NOMO-1 treated with DMSO at 0.1 percent for 48 hours (cell line): ENCODE data around the gene CHRNA9.

Experiments used
- DNase-seq: peaks from one replicate; lab custom pipeline; 2025; ENCODE audit not compliant: unreplicated experiment; lab: John Stamatoyannopoulos, UW

Gene CHRNA9

GRCh38 chr4:40337051-40337450, 1.9 kb downstream of the CHRNA9 start:
- no peak for DNase-seq

- DNase-seq, result no peak
Measured at GRCh38 chr4:40337523-40337922, 2.4 kb downstream of the CHRNA9 start.

- DNase-seq, result no peak
Measured at GRCh38 chr4:40340030-40340429, 4.9 kb downstream of the CHRNA9 start.

GRCh38 chr4:40347472-40347871, 12.3 kb downstream of the CHRNA9 start:
- no peak for DNase-seq

- no peak for DNase-seq
Measured at GRCh38 chr4:40348000-40348399, 12.9 kb downstream of the CHRNA9 start.

GRCh38 chr4:40349561-40350198, 14.5 kb downstream of the CHRNA9 start:
- DNase-seq, result no peak

GRCh38 chr4:40350627-40351227, 15.6 kb downstream of the CHRNA9 start:
- DNase-seq, result no peak

- no peak for DNase-seq
Measured at GRCh38 chr4:40354158-40354557, 19.0 kb downstream of the CHRNA9 start.

GRCh38 chr4:40355131-40355530, 20.0 kb downstream of the CHRNA9 start:
- DNase-seq, result no peak

- DNase-seq, result no peak
Measured at GRCh38 chr4:40357738-40358137, 22.6 kb downstream of the CHRNA9 start.

- no peak for DNase-seq
Measured at GRCh38 chr4:40361338-40361737, 26.2 kb downstream of the CHRNA9 start.

- no peak for DNase-seq
Measured at GRCh38 chr4:40363382-40363920, 28.3 kb downstream of the CHRNA9 start.

- DNase-seq, result no peak
Measured at GRCh38 chr4:40363945-40364344, 28.8 kb downstream of the CHRNA9 start.

- DNase-seq, result no peak
Measured at GRCh38 chr4:40365766-40366165, 30.6 kb downstream of the CHRNA9 start.

- no peak for DNase-seq
Measured at GRCh38 chr4:40367451-40367850, 32.3 kb downstream of the CHRNA9 start.

- no peak for DNase-seq
Measured at GRCh38 chr4:40369437-40370274, 34.5 kb downstream of the CHRNA9 start.

GRCh38 chr4:40372651-40373050, 37.5 kb downstream of the CHRNA9 start:
- DNase-seq, result no peak

- DNase-seq, result no peak
Measured at GRCh38 chr4:40373636-40374035, 38.5 kb downstream of the CHRNA9 start.

GRCh38 chr4:40375095-40375494, 40.0 kb downstream of the CHRNA9 start:
- DNase-seq, result no peak

GRCh38 chr4:40375620-40376019, 40.5 kb downstream of the CHRNA9 start:
- no peak for DNase-seq

GRCh38 chr4:40377512-40378365, 42.6 kb downstream of the CHRNA9 start:
- DNase-seq, result no peak
